GM12865 (cell line): ENCODE data around the gene LMO2.
"Not testable (repeated sequence)": the region's sequence is repeated elsewhere in the genome, so short reads cannot be mapped to it uniquely, and the experiment has no call there.

Experiments used
- DNase-seq: peaks from one replicate; pipeline ENCODE4 v3.0.0; 2010; ENCODE audit warnings: low read depth
- H3K4me3 ChIP-seq: 2 replicates; pipeline ENCODE4 v1.5.1; 2011; ENCODE audit warnings: mild to moderate bottlenecking, low read depth, low read length, control low read depth
- CTCF ChIP-seq: IDR thresholded peaks from 2 replicates; pipeline ENCODE4 v1.5.1; 2011; ENCODE audit warnings: low read length, control low read depth, low read depth, inconsistent platforms; ENCODE audit not compliant: insufficient read depth; ENCODE audit errors: missing control alignments

LMO2 gene

GRCh38 chr11:33924341-33924740 lies 32.5 kb upstream of the LMO2 start:
- DNase-seq = no peak
- no peak for TF ChIP-seq CTCF
- no peak overlapping the region for H3K4me3 ChIP-seq

GRCh38 chr11:33923626-33924025 lies 31.8 kb upstream of the LMO2 start:
- H3K4me3 ChIP-seq = no peak overlapping the region
- no peak for TF ChIP-seq CTCF
- DNase-seq = no peak

- no peak overlapping the region for H3K4me3 ChIP-seq
- DNase-seq = peak; percentile 74
- no peak for TF ChIP-seq CTCF
These were observed 29.1 kb upstream of the LMO2 start for GRCh38 chr11:33920838-33921613.

GRCh38 chr11:33919645-33920044 lies 27.8 kb upstream of the LMO2 start:
- no peak for TF ChIP-seq CTCF
- no peak for DNase-seq
- no peak overlapping the region for H3K4me3 ChIP-seq

GRCh38 chr11:33917402-33917801 lies 25.5 kb upstream of the LMO2 start:
- H3K4me3 ChIP-seq, DNase-seq: not testable (repeated sequence)

- no peak for TF ChIP-seq CTCF
- H3K4me3 ChIP-seq = no peak overlapping the region
- no peak for DNase-seq
These were observed 24.9 kb upstream of the LMO2 start for GRCh38 chr11:33916736-33917135.

GRCh38 chr11:33915526-33915925 lies 23.6 kb upstream of the LMO2 start:
- H3K4me3 ChIP-seq = no peak overlapping the region
- DNase-seq = no peak
- TF ChIP-seq CTCF = no peak
